ENCODE measurements around the gene GPD2.
A peak's percentile ranks its signal among the peaks of the same experiment; 100 is the strongest.

The GPD2 gene

GRCh38 chr2:156399950-156400705, 36.1 kb upstream of the GPD2 start:
- peak; percentile 27 for DNase-seq (ENCODE audit: insufficient read length, low spot score)

GRCh38 chr2:156400706-156401678, 35.2 kb upstream of the GPD2 start:
- TF ChIP-seq CTCF (IDR thresholded peaks at IDR 0.05; ENCODE audit: insufficient read depth, missing control alignments): no peak
- DNase-seq (ENCODE audit: insufficient read length, low spot score) (peak; percentile 16), FAIRE-seq (no peak)

More at GRCh38 chr2:156399950-156400705, 36.1 kb upstream of the GPD2 start:
- no peak for TF ChIP-seq CTCF (IDR thresholded peaks at IDR 0.05; ENCODE audit: insufficient read depth, missing control alignments)
- FAIRE-seq: no peak

- DNase-seq (ENCODE audit: insufficient read length, low spot score) (no peak), FAIRE-seq (no peak)
- no peak for TF ChIP-seq CTCF (IDR thresholded peaks at IDR 0.05; ENCODE audit: insufficient read depth, missing control alignments)
These were observed 34.3 kb upstream of the GPD2 start for GRCh38 chr2:156401861-156402260.

GRCh38 chr2:156405586-156405985, 30.6 kb upstream of the GPD2 start:
- no peak for DNase-seq (ENCODE audit: insufficient read length, low spot score)
- TF ChIP-seq CTCF (IDR thresholded peaks at IDR 0.05; ENCODE audit: insufficient read depth, missing control alignments): no peak
- FAIRE-seq: no peak

GRCh38 chr2:156411835-156412234, 24.3 kb upstream of the GPD2 start:
- DNase-seq (ENCODE audit: insufficient read length, low spot score): no peak
- TF ChIP-seq CTCF (IDR thresholded peaks at IDR 0.05; ENCODE audit: insufficient read depth, missing control alignments): no peak
- no peak for FAIRE-seq

GRCh38 chr2:156421851-156422250, 14.3 kb upstream of the GPD2 start:
- no peak for TF ChIP-seq CTCF (IDR thresholded peaks at IDR 0.05; ENCODE audit: insufficient read depth, missing control alignments)
- FAIRE-seq: no peak
- no peak for DNase-seq (ENCODE audit: insufficient read length, low spot score)

Measured in D721Med (cell line).